GM18520 (cell line): ENCODE results near the gene OTUD5.

Source experiments
- ATAC-seq: cut with Tn5 transposase; IDR thresholded peaks from one replicate; pipeline ENCODE4 v1.9.1; 2021; ENCODE audit not compliant: unreplicated experiment

Gene OTUD5

GRCh38 chrX:48938721-48939425 lies 18.5 kb downstream of the OTUD5 start:
- ATAC-seq = peak; percentile 47

- ATAC-seq = peak; percentile 33
Observed at GRCh38 chrX:48937054-48937907, 20.1 kb downstream of the OTUD5 start.

DNA sequence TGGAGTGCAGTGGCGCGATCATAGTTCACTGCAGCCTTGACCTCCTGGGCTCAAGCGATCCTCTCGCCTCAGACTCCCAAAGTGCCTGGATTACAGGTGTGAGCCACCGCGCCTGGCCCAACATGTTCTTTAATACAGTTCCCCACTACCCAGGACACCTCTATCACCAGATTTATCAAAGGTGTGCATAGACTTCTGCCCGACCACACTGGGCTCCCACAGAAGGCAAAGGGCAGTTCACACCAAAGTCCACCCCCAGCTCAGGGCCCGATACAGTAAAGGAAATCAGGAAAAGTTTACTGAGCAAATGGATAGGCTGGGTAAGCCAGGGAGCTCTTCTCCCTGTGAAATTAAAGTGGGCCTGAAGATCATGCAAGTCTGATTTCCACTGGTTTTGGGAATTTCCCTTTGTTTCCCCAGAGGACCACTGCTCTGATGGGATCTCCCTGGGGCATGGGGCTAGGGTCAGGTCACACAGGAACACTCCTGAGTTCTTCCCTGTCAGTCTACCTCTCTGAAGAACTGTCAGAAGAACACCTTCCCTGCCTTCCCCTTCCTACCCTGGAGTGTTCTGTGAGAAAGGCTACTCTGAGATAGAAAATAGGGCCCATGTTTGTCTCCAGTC lies 20.9 kb downstream of the OTUD5 start:
- ATAC-seq = no peak

DNA sequence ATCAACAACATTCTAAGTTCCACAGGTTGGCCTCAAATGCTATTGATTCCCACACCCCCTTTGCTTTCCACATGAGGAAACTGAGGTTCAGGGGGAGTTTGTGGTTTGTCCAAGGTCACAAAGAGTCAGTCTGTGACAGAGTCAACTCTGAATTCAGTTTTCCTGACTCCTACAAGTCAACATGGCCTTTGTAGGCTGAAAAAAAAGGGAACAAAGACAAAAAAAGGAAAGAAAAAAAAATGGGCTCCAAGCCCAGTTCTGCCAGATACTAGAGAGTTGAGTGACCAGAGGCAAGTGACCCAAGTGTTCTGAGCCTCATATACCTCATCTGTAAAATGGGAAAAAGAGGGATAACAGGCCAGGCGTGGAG lies 22.1 kb downstream of the OTUD5 start:
- no peak for ATAC-seq

GRCh38 chrX:48934581-48935300 lies 22.7 kb downstream of the OTUD5 start:
- ATAC-seq = no peak

GRCh38 chrX:48933757-48934156 lies 23.6 kb downstream of the OTUD5 start:
- no peak for ATAC-seq

- no peak for ATAC-seq
Observed at GRCh38 chrX:48927736-48928382, 29.5 kb downstream of the OTUD5 start.

GRCh38 chrX:48927123-48927522 lies 30.3 kb downstream of the OTUD5 start:
- no peak for ATAC-seq

GRCh38 chrX:48924270-48924669 lies 33.1 kb downstream of the OTUD5 start:
- ATAC-seq = no peak

DNA sequence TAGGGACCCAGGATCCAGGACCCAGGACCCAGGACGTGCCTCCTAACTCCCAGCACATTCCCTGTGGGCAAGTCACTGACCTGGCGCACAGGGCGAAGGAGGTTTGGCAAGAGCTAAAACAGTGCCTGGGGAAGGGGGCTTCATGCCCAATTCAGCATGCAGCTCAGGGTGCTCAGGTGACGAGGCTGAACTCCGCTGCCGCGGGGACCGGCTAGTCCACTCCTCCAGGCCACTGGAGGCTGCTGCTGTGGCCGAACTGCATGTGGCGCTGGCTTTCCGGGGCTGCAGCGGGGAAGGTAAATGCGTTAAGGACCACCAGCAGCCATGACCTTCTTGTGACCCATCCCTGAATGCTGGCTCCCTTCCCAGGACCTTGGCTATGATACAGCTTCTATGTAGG lies 33.6 kb downstream of the OTUD5 start:
- ATAC-seq = no peak

GRCh38 chrX:48920718-48921104 lies 36.7 kb downstream of the OTUD5 start:
- no peak for ATAC-seq

- no peak for ATAC-seq
Observed at GRCh38 chrX:48919947-48920717, 37.3 kb downstream of the OTUD5 start.

DNA sequence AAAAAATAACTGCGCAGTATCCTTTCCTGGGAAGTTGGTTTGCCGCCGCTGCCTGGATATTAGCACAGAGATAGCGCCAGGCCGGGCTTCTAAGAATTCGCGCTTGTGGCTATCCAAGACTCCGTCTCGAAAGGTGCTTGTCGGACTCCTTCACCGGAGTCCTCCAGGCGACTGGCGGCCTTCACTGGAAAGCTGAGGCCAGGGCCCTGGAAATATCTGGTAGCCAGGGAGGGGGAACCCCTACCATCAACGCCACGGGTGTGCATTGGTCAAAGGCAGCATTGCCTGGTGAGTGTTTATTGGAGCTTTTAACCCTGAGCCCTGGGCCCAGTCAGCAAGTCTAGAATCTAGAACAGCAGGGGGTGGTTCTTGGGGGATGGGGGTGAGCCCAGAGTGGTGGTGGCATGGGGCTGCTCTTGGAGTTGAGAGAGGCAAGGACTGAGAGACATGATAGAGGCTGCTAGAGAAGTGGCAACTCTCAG lies 38.0 kb downstream of the OTUD5 start:
- ATAC-seq = peak; percentile 13

DNA sequence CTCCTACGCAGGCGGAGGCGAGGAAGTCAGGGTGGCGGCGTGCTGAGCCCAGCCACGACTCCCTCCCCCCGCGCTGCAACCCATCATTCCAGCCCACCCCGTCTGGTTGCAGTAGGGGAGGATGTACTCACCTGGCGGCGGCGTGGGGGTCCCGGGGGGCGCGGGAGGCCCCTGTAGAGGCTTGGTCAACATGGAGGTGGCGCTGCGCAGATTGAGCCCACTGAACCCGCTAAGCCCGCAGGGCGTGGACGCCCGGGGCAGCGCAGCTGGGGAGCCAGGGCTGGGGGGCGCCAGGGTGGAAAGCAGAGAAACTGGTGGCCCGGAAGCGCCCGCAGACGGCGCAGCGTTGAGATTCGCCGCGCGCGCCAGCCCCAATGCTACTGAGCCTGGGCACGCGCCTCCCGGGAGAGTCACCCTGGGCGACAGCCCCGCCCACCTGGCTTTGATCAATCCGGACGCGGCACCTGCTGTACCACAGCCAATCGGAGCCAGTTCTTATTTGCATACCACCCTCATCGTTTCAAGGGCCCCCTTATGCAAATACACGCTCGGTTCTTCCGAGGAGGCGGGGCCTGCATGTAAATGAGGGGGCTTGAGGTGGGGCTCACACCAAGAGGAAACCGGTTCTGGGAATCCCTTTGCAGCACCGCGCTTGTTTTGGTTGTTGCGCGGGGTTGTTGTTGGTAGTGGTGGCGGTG lies 38.6 kb downstream of the OTUD5 start, which contains the start of gene PIM2:
PIM2 (minus strand) TSS at position 382 of the 698 bp plus-strand sequence; CDS start at position 192, 190 bp downstream.
- ATAC-seq = peak; percentile 54

- ATAC-seq = no peak
Observed at GRCh38 chrX:48918301-48918642, 39.1 kb downstream of the OTUD5 start.

GRCh38 chrX:48917139-48918001 lies 40.0 kb downstream of the OTUD5 start:
- peak; percentile 21 for ATAC-seq

GRCh38 chrX:48914593-48915493 lies 42.6 kb downstream of the OTUD5 start:
- no peak for ATAC-seq
